ENCODE measurements around the gene TARM1.

DNA sequence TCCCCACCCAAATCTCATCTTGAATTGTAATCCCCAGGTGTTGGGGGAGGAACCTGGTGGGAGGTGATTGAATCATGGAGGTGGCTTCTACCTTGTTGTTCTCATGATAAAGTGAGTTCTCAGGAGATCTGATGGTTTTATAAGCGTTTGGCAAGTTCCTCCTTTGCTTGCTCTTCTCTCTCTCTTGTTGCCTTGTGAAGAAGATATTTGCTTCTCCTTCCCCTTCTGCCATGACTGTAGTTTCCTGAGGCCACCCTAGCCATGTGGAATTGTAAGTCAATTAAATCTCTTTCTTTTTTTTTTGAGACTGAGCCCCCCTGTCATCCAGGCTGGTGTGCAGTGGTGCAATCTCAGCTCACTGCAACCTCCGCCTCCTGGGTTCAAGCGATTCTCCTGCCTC is 51.9 kb downstream of the TARM1 start:
- no peak for TF ChIP-seq CTCF (IDR thresholded peaks at IDR 0.05 in 8 of 11, conservative IDR thresholded peaks at IDR 0.05 in 3 of 11)
- TF ChIP-seq POLR2A (IDR thresholded peaks at IDR 0.05): no peak
- no peak for TF ChIP-seq POLR2AphosphoS5 (IDR thresholded peaks at IDR 0.05)
